ENCODE measurements around the gene SUPT6H. TPM values are rescaled to one million over a fixed set of nuclear protein-coding genes. Genes with fewer than 3 reads are reported as not detected.

SUPT6H gene
- total and polyA plus RNA-seq, 8 donors = 16.9 to 135 (median 47.3) TPM

DNA sequence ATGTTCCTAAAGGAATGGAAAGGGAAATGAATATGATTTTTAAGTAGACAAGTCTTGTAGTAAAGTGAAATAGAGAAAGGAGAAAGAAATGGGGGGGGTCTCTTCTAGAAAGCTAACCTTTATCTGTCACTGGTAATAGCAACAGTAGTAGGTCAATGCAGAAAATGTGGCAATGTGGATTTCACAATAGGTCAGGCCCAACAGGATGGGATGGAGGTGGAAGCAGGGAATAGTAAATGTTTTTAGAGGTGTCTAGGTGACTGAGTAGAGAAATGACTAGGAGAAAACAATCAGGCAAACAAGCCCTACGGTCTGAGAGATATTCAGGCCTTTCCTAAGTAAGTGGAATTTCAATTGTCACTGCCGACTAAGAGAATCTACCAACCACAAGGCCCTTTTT, 42.0 kb upstream of the SUPT6H start:
- no peak for DNase-seq
- Histone ChIP-seq H3K9me3 (no peaks in the 10 kb centered on the region), H3K4me1 (no peaks in the 10 kb centered on the region), H3K36me3 (peaks cover 91 to 100% (median 100%) of the 10 kb centered on the region in 4 donors), H3K27me3 (no peaks in the 10 kb centered on the region), H3K27ac (no peak overlapping the region), H3K4me3 (no peak overlapping the region)
- intact Hi-C loops (cut with DNase I; ENCODE audit: low total_unique reads) = no loop called here
- WGBS, 5 donors = 79 to 86% (median 82%) methylated on average over 2 of the region's 2 CpGs
- TF ChIP-seq POLR2AphosphoS5 (IDR thresholded peaks at IDR 0.05) = no peak

DNA sequence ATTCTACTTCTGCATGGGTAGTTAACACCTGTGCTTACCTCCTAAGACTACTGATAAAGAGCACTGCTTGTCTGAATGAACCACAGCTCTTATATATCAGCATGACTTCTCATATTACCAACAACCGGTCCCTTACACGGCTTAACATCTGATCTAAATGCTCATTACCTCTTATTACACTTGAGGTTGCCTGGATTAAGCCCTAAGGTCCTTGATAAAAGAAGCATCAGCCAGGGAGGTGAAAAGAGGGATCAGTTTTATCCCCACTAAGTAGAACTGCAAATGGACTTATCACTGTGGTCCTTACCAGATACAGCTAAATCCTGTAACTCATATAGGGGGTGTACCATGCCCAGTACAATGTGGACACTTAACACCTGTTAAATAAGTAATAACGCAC, 39.8 kb upstream of the SUPT6H start:
- no peak overlapping the region for H3K27ac ChIP-seq
- WGBS, 5 donors = 88 to 96% (median 93%) methylated on average over 3 of the region's 3 CpGs
- intact Hi-C loops (cut with DNase I; ENCODE audit: low total_unique reads) = no loop called here

DNA sequence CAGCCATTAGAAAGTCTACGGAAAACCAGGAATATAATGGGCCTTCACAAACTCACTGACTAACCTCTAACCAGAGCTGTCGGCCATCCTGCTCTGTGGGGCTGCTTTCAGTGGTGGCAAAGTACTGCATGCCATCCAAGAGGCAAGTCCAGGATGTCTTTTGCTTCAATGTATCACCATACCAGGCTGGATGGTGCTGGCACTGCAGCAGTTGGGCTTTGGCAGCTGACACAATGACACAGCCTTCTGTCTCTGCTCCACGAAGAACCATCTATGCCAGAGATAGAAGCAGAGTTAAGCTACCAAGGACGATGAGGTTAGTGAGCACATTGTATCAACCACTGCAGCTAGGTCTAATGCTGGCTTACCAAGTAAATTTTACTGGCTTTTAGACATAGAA, 38.3 kb upstream of the SUPT6H start:
- peaks cover 64 to 100% (median 100%) of the 10 kb centered on the region in 4 donors for H3K36me3 ChIP-seq
- intact Hi-C loops (cut with DNase I; ENCODE audit: low total_unique reads) = no loop called here
- whole genome bisulfite sequencing, 5 donors = 87 to 95% (median 92%) methylated on average over 4 of the region's 4 CpGs

More for the DNA sequence above, 39.8 kb upstream of the SUPT6H start:
- Histone ChIP-seq H3K27me3 (no peaks in the 10 kb centered on the region), H3K4me1 (no peaks in the 10 kb centered on the region), H3K4me3 (no peak overlapping the region), H3K36me3 (peaks cover 72 to 100% (median 100%) of the 10 kb centered on the region in 4 donors), H3K9me3 (no peaks in the 10 kb centered on the region)
- DNase-seq = no peak
- TF ChIP-seq POLR2AphosphoS5 (IDR thresholded peaks at IDR 0.05) = no peak

DNA sequence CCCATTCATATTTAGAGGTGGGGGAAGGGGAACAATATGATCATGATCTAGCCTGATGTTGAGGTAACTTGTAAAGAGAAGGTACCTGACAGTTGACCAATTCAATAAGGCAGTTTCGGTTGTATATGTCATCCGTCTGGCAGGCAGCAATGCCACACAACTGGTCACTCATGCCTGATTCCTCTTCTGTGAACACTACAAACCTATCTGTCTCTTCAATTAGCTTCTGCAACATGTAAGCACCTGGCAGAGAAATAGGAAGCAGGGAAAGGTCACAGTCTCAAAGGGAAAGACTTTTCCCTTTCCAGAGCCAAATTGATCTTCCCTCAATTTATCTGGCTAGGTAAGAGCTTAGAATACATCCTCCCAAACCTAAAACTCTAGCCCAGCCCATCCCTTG, 37.9 kb upstream of the SUPT6H start:
- TF ChIP-seq POLR2AphosphoS5 (IDR thresholded peaks at IDR 0.05) (no peak), EP300 (IDR thresholded peaks at IDR 0.05) (no peak), POLR2A (IDR thresholded peaks at IDR 0.05) (no peak)
- TF ChIP-seq, protein P1, sequence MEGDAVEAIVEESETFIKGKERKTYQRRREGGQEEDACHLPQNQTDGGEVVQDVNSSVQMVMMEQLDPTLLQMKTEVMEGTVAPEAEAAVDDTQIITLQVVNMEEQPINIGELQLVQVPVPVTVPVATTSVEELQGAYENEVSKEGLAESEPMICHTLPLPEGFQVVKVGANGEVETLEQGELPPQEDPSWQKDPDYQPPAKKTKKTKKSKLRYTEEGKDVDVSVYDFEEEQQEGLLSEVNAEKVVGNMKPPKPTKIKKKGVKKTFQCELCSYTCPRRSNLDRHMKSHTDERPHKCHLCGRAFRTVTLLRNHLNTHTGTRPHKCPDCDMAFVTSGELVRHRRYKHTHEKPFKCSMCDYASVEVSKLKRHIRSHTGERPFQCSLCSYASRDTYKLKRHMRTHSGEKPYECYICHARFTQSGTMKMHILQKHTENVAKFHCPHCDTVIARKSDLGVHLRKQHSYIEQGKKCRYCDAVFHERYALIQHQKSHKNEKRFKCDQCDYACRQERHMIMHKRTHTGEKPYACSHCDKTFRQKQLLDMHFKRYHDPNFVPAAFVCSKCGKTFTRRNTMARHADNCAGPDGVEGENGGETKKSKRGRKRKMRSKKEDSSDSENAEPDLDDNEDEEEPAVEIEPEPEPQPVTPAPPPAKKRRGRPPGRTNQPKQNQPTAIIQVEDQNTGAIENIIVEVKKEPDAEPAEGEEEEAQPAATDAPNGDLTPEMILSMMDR (IDR thresholded peaks at IDR 0.05) = no peak
- H3K9me3 ChIP-seq = no peaks in the 10 kb centered on the region
- DNase-seq = no peak
- H3K27ac ChIP-seq = no peak overlapping the region
- H3K27me3 ChIP-seq = no peaks in the 10 kb centered on the region
- WGBS, 5 donors = 91 to 98% (median 96%) methylated on average over 2 of the region's 2 CpGs
- no peaks in the 10 kb centered on the region for H3K4me1 ChIP-seq
- peaks cover 63 to 100% (median 100%) of the 10 kb centered on the region in 4 donors for H3K36me3 ChIP-seq
- H3K4me3 ChIP-seq = no peak overlapping the region
- intact Hi-C loops (cut with DNase I; ENCODE audit: low total_unique reads) = no loop called here

More for the DNA sequence above, 38.3 kb upstream of the SUPT6H start:
- TF ChIP-seq EP300 (IDR thresholded peaks at IDR 0.05) (no peak), POLR2A (IDR thresholded peaks at IDR 0.05) (no peak), POLR2AphosphoS5 (IDR thresholded peaks at IDR 0.05) (no peak)
- TF ChIP-seq, protein P1 (IDR thresholded peaks at IDR 0.05) = no peak
- H3K4me3 ChIP-seq = no peak overlapping the region
- no peak for DNase-seq
- no peaks in the 10 kb centered on the region for H3K4me1 ChIP-seq
- no peaks in the 10 kb centered on the region for H3K9me3 ChIP-seq
- no peak overlapping the region for H3K27ac ChIP-seq
- no peaks in the 10 kb centered on the region for H3K27me3 ChIP-seq

DNA sequence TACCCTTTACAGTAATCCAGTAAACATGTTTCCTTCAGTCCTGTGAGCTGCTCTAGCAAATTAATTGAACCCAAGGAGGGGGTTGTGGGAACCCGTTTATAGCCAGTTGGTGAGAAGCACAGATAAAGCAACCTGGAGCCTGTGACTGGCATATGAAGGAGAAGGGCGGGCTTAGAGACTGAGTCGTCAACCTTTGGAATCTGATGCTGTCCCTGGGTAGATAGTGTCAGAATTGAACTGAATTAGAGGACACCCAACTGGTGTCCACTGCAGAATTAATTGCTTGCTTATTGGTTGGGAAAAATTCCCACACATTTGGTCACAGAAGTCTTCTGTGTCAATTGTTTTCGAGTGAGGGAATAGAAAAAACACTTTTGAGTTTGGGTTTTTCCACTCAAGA, 35.2 kb upstream of the SUPT6H start:
- intact Hi-C loops (cut with DNase I; ENCODE audit: low total_unique reads) = no loop called here
- no peak overlapping the region for H3K27ac ChIP-seq
- no peak for DNase-seq
- H3K4me1 ChIP-seq = no peaks in the 10 kb centered on the region
- no peaks in the 10 kb centered on the region for H3K9me3 ChIP-seq
- no peaks in the 10 kb centered on the region for H3K27me3 ChIP-seq
- H3K36me3 ChIP-seq = peaks cover 61 to 100% (median 100%) of the 10 kb centered on the region in 4 donors
- WGBS, 5 donors = 88 to 96% (median 90%) methylated on average over 4 of the region's 4 CpGs
- H3K4me3 ChIP-seq = no peak overlapping the region
- no peak for TF ChIP-seq POLR2A (IDR thresholded peaks at IDR 0.05)
- no peak for TF ChIP-seq EP300 (IDR thresholded peaks at IDR 0.05)
- TF ChIP-seq POLR2AphosphoS5 (IDR thresholded peaks at IDR 0.05) = no peak
- TF ChIP-seq, protein P1 (IDR thresholded peaks at IDR 0.05) = no peak

Measured in stomach (tissue), 9 donors.